Effector CD8-positive, alpha-beta T cell (primary cell): ENCODE results near the gene DLG3.
"Not testable (repeated sequence)": the region's sequence is repeated elsewhere in the genome, so short reads cannot be mapped to it uniquely, and the experiment has no call there.

Experiments
- DNase-seq: peaks from one replicate; lab custom pipeline; 2025; lab: John Stamatoyannopoulos, UW

DLG3 gene

DNA sequence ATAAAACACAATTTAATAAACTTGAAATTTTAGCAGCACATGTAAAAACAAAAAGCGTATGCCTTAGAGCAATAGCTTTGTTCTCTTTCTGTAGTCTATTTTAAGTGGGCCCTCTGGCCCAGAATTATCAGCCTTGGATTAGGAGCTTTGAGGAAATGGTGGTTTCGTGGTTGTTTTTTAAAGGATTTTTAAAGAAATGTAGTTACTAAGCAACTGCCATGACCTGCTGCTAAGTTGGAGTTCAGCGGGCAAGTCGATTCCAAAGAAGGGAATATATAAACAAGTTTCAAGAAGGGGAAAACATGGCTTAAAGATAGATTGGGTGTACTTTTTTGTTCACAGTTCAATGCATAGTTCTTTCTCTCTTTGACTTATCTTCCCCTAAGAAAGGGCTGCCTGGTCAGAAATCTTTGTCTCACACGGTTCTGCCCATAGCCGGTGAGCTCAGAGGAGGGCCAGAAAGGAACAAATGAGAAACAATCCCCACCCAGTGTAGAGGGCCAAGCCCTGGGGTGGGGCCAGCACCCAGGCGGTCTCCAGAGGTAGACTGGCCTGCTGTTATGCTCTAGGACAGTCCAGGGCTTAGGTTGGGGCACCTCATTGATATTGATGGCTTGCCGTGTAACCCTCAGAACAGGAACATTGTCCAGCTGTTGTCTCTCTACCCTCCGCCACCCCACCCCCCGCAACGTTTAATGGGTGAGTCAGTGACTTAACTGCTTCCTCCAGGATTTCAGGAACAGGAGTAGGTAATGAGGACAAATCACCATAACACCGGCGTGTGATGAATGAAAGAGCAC lies 32.5 kb downstream of the DLG3 start:
- no peak for DNase-seq

- no peak for DNase-seq
Measured at GRCh38 chrX:70477734-70478075, 33.1 kb downstream of the DLG3 start.

DNA sequence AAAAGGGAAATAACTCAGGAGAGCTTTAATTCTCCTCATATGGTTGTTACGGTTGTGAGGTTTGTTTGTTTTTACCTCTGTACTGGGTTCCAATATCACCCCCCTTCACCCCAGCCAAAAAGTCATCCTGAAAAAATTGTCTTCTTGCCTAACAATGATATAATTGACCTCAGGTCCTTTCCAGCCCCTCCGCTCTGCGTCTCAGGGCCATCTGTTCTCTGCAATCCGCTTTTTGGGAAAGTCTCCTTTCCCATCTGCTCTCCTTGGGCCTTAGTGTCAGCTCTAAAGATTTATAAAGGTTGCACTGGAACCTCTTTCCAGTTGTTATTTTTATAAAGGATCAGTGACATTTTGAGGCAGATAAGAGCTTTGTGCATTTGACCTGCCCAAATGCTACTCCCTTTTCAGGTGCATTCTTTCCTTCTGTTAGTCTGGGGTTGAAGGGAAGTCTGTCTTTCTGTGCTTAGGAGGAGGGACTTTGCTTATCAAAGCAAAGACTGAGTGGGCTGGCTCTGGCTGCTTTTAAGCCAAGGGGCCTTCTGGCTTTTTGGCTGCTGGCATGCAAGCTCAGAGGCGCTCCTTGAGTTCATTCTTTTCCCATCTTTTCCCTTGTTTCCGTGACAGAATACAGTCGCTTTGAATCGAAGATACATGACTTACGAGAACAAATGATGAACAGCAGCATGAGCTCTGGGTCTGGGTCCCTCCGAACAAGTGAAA lies 34.1 kb downstream of the DLG3 start:
- no peak for DNase-seq

- no peak for DNase-seq
Measured at GRCh38 chrX:70479247-70479921, 34.7 kb downstream of the DLG3 start.

GRCh38 chrX:70479922-70480659 lies 35.5 kb downstream of the DLG3 start:
- DNase-seq = no peak

DNA sequence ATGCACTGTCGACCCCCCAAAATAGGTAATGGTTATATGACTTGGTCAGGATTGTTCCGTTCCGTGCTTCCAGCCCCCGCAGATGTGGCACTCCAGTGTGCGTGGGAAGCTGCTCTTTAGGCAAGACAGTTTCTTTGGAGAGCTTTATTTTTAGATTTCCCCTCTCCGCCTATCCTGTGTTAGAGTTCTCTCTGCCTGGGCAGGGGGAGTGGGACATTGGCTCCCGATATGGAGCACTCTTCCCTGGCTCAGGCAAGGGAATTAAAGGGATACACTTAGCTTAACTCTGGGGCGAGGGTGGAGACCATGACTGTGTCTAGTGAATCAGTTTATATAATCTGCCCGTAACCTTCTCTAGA lies 36.0 kb downstream of the DLG3 start:
- no peak for DNase-seq

GRCh38 chrX:70481471-70482270 lies 37.0 kb downstream of the DLG3 start:
- DNase-seq = no peak

- no peak for DNase-seq
Measured at GRCh38 chrX:70482300-70482699, 37.7 kb downstream of the DLG3 start.

DNA sequence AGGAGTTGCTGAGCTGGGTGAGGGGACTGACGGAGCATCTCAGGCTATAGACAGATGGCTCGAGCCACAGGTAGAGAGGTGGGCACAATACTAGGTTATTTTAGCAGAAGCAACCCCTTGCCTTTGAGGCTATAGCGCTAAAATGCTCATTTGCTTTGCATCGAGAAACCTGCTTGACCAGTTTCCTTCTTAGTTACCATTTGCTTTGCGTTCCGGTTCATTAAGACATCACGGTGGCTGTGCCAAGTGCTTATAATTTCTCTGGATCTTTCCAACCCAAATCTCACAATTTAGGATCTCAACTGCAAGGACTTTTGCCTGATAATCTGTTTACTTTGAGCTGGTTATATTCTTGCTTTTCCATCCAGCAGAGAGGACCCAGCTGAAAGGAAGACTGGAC lies 40.8 kb downstream of the DLG3 start:
- DNase-seq = no peak

GRCh38 chrX:70488856-70489255 lies 44.2 kb downstream of the DLG3 start:
- DNase-seq = no peak

DNA sequence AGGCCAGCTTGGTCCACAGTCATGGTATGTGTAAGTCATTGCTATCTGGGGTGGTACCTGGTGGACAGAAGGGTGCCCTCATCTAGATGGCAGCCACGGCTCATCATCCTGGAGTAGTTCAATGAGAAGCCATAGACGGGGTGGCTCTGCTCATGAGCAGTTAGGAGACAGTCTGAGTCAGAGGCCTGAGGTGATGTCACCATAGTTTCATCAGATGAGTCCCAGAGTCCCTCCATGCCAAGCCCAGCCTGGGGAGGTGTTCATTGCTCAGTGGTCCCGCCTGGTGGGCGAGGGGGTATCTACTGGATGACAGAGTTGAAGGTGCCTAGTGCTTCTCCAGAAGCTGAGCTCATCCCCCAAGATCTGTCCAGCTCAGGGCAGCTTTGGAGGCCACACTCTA lies 49.8 kb downstream of the DLG3 start:
- DNase-seq = no peak

GRCh38 chrX:70496491-70496890 lies 51.9 kb downstream of the DLG3 start:
- no peak for DNase-seq

GRCh38 chrX:70497026-70497425 lies 52.4 kb downstream of the DLG3 start:
- no peak for DNase-seq

GRCh38 chrX:70498129-70498528 lies 53.5 kb downstream of the DLG3 start:
- DNase-seq = no peak

- no peak for DNase-seq
Measured at GRCh38 chrX:70500826-70501225, 56.2 kb downstream of the DLG3 start.

- no peak for DNase-seq
Measured at GRCh38 chrX:70504772-70505450, 60.3 kb downstream of the DLG3 start.

- DNase-seq = no peak
Measured at GRCh38 chrX:70505451-70505841, 60.8 kb downstream of the DLG3 start.

GRCh38 chrX:70508296-70508911 lies 63.8 kb downstream of the DLG3 start:
- DNase-seq = no peak

GRCh38 chrX:70509078-70509477 lies 64.4 kb downstream of the DLG3 start:
- no peak for DNase-seq

DNA sequence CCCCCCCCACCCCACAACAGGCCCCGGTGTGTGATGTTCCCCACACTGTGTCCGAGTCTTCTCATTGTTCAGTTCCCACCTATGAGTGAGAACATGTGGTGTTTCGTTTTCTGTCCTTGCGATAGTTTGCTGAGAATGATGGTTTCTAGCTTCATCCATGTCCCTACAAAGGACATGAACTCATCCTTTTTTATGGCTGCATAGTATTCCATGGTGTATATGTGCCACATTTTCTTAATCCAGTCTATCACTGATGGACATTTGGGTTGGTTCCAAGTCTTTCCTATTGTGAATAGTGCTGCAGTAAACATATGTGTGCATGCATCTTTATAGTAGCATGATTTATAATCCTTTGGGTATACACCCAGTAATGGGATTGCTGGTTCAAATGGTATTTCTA lies 70.6 kb downstream of the DLG3 start:
- DNase-seq = not testable (repeated sequence)

- DNase-seq = not testable (repeated sequence)
Measured at GRCh38 chrX:70515692-70516091, 71.1 kb downstream of the DLG3 start.
